ENCODE measurements around the gene VWA5B1. TPM values are rescaled to one million over a fixed set of nuclear protein-coding genes. Genes with fewer than 3 reads are reported as not detected.

VWA5B1 gene
- total RNA-seq, 1 donor from 2014 or later, result 0.44 TPM

GRCh38 chr1:20308569-20308968 lies 17.9 kb downstream of the VWA5B1 start:
- H3K9me3 Mint-ChIP-seq, result no peaks in the 10 kb centered on the region
- no peaks in the 10 kb centered on the region for H3K36me3 Mint-ChIP-seq (ENCODE audit: low read depth)
- H3K27ac Mint-ChIP-seq (ENCODE audit: unreplicated experiment), result no peak overlapping the region
- no peaks in the 10 kb centered on the region for H3K4me1 Mint-ChIP-seq
- no peak overlapping the region for H3K4me3 Mint-ChIP-seq
- TF ChIP-seq, protein P1, sequence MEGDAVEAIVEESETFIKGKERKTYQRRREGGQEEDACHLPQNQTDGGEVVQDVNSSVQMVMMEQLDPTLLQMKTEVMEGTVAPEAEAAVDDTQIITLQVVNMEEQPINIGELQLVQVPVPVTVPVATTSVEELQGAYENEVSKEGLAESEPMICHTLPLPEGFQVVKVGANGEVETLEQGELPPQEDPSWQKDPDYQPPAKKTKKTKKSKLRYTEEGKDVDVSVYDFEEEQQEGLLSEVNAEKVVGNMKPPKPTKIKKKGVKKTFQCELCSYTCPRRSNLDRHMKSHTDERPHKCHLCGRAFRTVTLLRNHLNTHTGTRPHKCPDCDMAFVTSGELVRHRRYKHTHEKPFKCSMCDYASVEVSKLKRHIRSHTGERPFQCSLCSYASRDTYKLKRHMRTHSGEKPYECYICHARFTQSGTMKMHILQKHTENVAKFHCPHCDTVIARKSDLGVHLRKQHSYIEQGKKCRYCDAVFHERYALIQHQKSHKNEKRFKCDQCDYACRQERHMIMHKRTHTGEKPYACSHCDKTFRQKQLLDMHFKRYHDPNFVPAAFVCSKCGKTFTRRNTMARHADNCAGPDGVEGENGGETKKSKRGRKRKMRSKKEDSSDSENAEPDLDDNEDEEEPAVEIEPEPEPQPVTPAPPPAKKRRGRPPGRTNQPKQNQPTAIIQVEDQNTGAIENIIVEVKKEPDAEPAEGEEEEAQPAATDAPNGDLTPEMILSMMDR (conservative IDR thresholded peaks at IDR 0.05), result no peak
- peaks cover 11% of the 10 kb centered on the region for H3K27me3 Mint-ChIP-seq (ENCODE audit: low read depth)
- DNase-seq (ENCODE audit: low read depth, low spot score), result no peak

DNA sequence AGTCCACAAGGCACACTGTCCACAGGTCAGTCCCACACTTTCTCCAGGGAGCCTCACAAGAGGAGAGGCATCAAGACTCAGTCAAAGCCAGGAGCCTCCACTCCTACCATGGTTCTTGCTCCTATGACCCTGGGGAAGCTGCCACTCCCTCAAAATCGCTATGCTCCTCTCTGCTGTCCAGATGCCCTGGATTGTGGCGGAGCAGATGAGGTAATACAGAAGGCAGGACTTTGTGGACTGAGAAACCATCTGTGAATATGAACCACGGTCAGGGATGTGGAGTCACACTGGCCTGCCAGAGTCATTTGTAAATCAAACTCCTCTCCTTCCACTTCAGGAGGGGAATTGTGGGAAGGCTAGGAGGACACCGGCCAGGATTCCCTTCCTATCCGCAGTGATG lies 20.6 kb downstream of the VWA5B1 start:
- DNase-seq (ENCODE audit: low read depth, low spot score), result no peak
- H3K27ac Mint-ChIP-seq (ENCODE audit: unreplicated experiment), result no peak overlapping the region
- H3K27me3 Mint-ChIP-seq (ENCODE audit: low read depth), result peaks cover 7% of the 10 kb centered on the region
- no peaks in the 10 kb centered on the region for H3K36me3 Mint-ChIP-seq (ENCODE audit: low read depth)
- H3K4me3 Mint-ChIP-seq, result no peak overlapping the region
- no peaks in the 10 kb centered on the region for H3K4me1 Mint-ChIP-seq
- TF ChIP-seq, protein P1 (conservative IDR thresholded peaks at IDR 0.05), result no peak
- H3K9me3 Mint-ChIP-seq, result no peaks in the 10 kb centered on the region

DNA sequence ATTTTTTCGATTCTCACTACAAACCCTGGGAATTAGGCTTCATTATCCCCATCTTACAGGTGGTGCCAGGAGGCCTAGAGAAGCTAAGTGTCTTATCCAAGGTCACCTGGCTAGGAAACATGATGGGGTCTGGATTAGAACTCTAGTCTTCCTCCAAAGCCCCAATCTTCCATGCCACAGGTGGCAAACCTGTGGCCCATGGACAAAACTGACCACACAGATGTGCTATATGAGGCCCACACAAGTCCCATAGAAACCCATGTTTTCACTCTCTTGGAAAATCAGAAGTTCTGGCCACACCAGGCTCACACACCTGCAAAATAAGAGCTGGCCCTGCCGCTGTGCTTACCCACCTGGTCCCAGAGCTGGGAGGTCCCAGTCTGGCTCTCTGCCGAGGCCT lies 21.6 kb downstream of the VWA5B1 start:
- no peak overlapping the region for H3K27ac Mint-ChIP-seq (ENCODE audit: unreplicated experiment)
- no peak overlapping the region for H3K4me3 Mint-ChIP-seq
- TF ChIP-seq, protein P1 (conservative IDR thresholded peaks at IDR 0.05), result no peak
- DNase-seq (ENCODE audit: low read depth, low spot score), result no peak
- H3K4me1 Mint-ChIP-seq, result no peaks in the 10 kb centered on the region
- peaks cover 7% of the 10 kb centered on the region for H3K27me3 Mint-ChIP-seq (ENCODE audit: low read depth)
- H3K9me3 Mint-ChIP-seq, result no peaks in the 10 kb centered on the region
- no peaks in the 10 kb centered on the region for H3K36me3 Mint-ChIP-seq (ENCODE audit: low read depth)

DNA sequence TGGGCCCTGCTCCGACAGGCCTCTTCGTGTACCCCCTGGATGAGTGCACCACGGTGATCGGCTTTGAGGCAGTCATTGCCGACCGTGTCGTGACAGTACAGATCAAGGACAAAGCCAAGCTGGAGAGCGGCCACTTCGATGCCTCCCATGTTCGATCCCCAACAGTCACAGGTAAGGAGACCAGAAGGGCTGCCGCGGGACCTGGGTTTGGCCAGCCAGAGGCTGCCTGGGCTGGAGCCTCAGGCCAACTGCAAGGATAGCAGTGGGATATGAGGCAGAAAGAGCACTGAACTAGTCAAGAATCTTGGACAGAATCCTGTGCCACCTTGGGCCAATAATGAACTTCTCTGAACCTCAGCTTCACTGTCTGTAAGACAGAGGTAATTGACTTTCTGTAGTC lies 22.1 kb downstream of the VWA5B1 start:
- DNase-seq (ENCODE audit: low read depth, low spot score), result no peak
- no peak overlapping the region for H3K27ac Mint-ChIP-seq (ENCODE audit: unreplicated experiment)
- no peaks in the 10 kb centered on the region for H3K4me1 Mint-ChIP-seq
- no peaks in the 10 kb centered on the region for H3K9me3 Mint-ChIP-seq
- H3K4me3 Mint-ChIP-seq, result no peak overlapping the region
- H3K27me3 Mint-ChIP-seq (ENCODE audit: low read depth), result peaks cover 7% of the 10 kb centered on the region
- no peaks in the 10 kb centered on the region for H3K36me3 Mint-ChIP-seq (ENCODE audit: low read depth)
- TF ChIP-seq, protein P1 (conservative IDR thresholded peaks at IDR 0.05), result no peak

DNA sequence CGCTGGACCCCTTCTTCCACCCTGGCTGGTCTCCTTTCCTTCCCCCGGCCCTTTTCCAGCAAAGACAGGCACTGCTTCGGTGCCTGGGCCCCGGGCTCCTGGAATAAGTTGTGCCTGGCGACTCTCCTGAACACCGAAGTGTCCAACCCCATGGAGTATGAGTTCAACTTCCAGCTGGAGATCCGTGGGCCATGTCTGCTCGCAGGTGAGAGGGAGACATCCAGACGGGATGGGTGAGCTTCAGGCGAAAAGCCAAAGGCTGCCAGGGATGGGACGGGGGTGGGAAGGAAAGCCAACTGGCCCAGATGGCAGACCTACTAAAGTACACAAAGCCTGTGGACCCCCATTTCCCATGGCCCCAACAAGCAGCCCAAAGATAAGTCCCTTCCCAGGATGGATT lies 26.8 kb downstream of the VWA5B1 start:
- Mint-ChIP-seq H3K27me3 (ENCODE audit: low read depth) (peaks cover 7% of the 10 kb centered on the region), H3K4me1 (peaks cover 16% of the 10 kb centered on the region), H3K36me3 (ENCODE audit: low read depth) (no peaks in the 10 kb centered on the region), H3K27ac (ENCODE audit: unreplicated experiment) (no peak overlapping the region), H3K9me3 (no peaks in the 10 kb centered on the region), H3K4me3 (no peak overlapping the region)
- TF ChIP-seq, protein P1 (conservative IDR thresholded peaks at IDR 0.05), result no peak
- no peak for DNase-seq (ENCODE audit: low read depth, low spot score)

GRCh38 chr1:20318521-20318920 lies 27.8 kb downstream of the VWA5B1 start:
- Mint-ChIP-seq H3K36me3 (ENCODE audit: low read depth) (no peaks in the 10 kb centered on the region), H3K27me3 (ENCODE audit: low read depth) (peaks cover 6% of the 10 kb centered on the region), H3K4me1 (peaks cover 18% of the 10 kb centered on the region), H3K4me3 (no peak overlapping the region), H3K27ac (ENCODE audit: unreplicated experiment) (no peak overlapping the region), H3K9me3 (no peaks in the 10 kb centered on the region)
- no peak for DNase-seq (ENCODE audit: low read depth, low spot score)
- TF ChIP-seq, protein P1 (conservative IDR thresholded peaks at IDR 0.05), result no peak

Data from neural crest cell (in vitro differentiated cells).